Spleen (tissue), 11 donors: ENCODE data around the gene PSRC1. TPM values are rescaled to one million over a fixed set of nuclear protein-coding genes. Genes with fewer than 3 reads are reported as not detected.

Experiments
- DNase-seq: peaks from one replicate; pipeline ENCODE4 v3.0.0-alpha.2; 2020
- H3K27ac ChIP-seq, 8 donors: fragments of 200-600 bp; sonication (generic) in 7 of 8; 1 replicate in 4 of 8; 2 replicates in 4 of 8; pipeline versions ENCODE4 v1.5.0 to v1.8.0; 2016 to 2021; ENCODE audit warnings: inconsistent platforms in 4 of 8, mild to moderate bottlenecking in 4 of 8, moderate library complexity in 1 of 8
- H3K27me3 ChIP-seq, 7 donors: fragments of 200-600 bp; sonication (generic) in 6 of 7; replicated peaks in 1 of 7; 1 replicate in 4 of 7; 2 replicates in 3 of 7; pipeline versions ENCODE4 v1.5.0 to v1.8.0; 2016 to 2021; ENCODE audit warnings: inconsistent platforms in 3 of 7, mild to moderate bottlenecking in 1 of 7
- H3K36me3 ChIP-seq, 6 donors: fragments of 200-600 bp; sonication (generic) in 5 of 6; 1 replicate in 4 of 6; 2 replicates in 2 of 6; pipeline versions ENCODE4 v1.5.0 to v1.8.0; 2016 to 2021; ENCODE audit warnings: inconsistent platforms in 2 of 6
- H3K4me1 ChIP-seq, 6 donors: fragments of 200-600 bp; sonication (generic) in 5 of 6; 1 replicate in 3 of 6; 2 replicates in 3 of 6; pipeline versions ENCODE4 v1.5.0 to v1.8.0; 2016 to 2021; ENCODE audit warnings: inconsistent platforms in 3 of 6
- H3K4me3 ChIP-seq, 8 donors: fragments of 200-600 bp; sonication (generic) in 7 of 8; 1 replicate in 4 of 8; 2 replicates in 4 of 8; pipeline versions ENCODE4 v1.5.0 to v1.8.0; 2016 to 2021; ENCODE audit warnings: inconsistent platforms in 4 of 8, mild to moderate bottlenecking in 4 of 8, moderate library complexity in 2 of 8
- H3K9me3 ChIP-seq, 8 donors: fragments of 200-600 bp; sonication (generic) in 7 of 8; 1 replicate in 4 of 8; 2 replicates in 4 of 8; pipeline versions ENCODE4 v1.5.0 to v1.8.0; 2016 to 2021; ENCODE audit warnings: inconsistent platforms in 4 of 8
- CTCF ChIP-seq, 11 experiments: fragments of 200-600 bp in 7 of 11; fragments of 450-650 bp in 4 of 11; sonication (generic) in 4 of 11; IDR thresholded peaks in 8 of 11; conservative IDR thresholded peaks in 3 of 11; 1 replicate in 7 of 11; 2 replicates in 4 of 11; pipeline versions ENCODE4 v1.4.0 to v1.8.0; 2016 to 2021; ENCODE audit warnings: antibody characterized with exemption in 11 of 11, inconsistent platforms in 4 of 11, mild to moderate bottlenecking in 1 of 11
- POLR2A ChIP-seq, 3 donors: fragments of 450-650 bp; IDR thresholded peaks; one replicate each; pipeline ENCODE4 v1.5.1; 2017; ENCODE audit warnings: antibody characterized with exemption in 3 of 3, mild to moderate bottlenecking in 1 of 3
- POLR2AphosphoS5 ChIP-seq, 3 donors: sonication (generic); formaldehyde crosslinking; IDR thresholded peaks; one replicate each; pipeline ENCODE4 v1.5.1; 2017; ENCODE audit warnings: antibody characterized with exemption in 3 of 3
- WGBS, 5 donors: extraction: QIAGEN DNeasy Blood & Tissue Kit in 3 of 5; methylation state at CpG; one replicate each; pipeline versions ENCODE4 v1.1.5 to v1.1.7; 2013 to 2018; 5-methylcytosine and 5-hydroxymethylcytosine counted together
- intact Hi-C: fragments of 100-400 bp; cut with DNase I; formaldehyde crosslinking; loops from one replicate; pipeline ENCODE4 v1.15.0; 2023; ENCODE audit warnings: low total_unique reads
- polyA plus RNA-seq, 3 donors: library from polyadenylated mRNA; stranded (reverse); fragments of 200-250 nt; gene quantifications; one replicate each; pipeline ENCODE4 v1.2.1, GENCODE V29; 2013
- total RNA-seq, 7 donors: library from RNA; depleted of rRNA in 3 of 7; stranded (reverse); fragments of >200 nt in 3 of 7; fragmentation: NEBNext Ultra II Directional in 4 of 7; extraction: Animal tissue kit (Norgen Biotek cat#: 25700) in 4 of 7; gene quantifications; one replicate each; pipeline versions ENCODE4 v1.1.0 to v1.2.1, GENCODE V29; 2016 to 2021
- donor health status: healthy with polysubstance abuse.
- donor health status: DM: no; HTN: no; CAD: no; lungs with moderate emphysema.
- donor health status: DM: no; HTN: no; CAD: no.
- donor health status: Bipolar disorder and iron deficiency.
- donor health status: healthy.
- donor health status: DM: no; HTN: no; CAD: no.
- donor health status: DM: yes; HTN: yes; CAD: no.

PSRC1 gene
- total and polyA plus RNA-seq, 10 donors, result 2.0 to 9.3 (median 3.5) TPM

- Histone ChIP-seq H3K4me3 (no peak overlapping the region), H3K27me3 (peaks cover 0 to 6% (median 0%) of the 10 kb centered on the region in 7 donors), H3K27ac (no peak overlapping the region), H3K9me3 (no peaks in the 10 kb centered on the region), H3K4me1 (peaks cover 0 to 10% (median 0%) of the 10 kb centered on the region in 6 donors), H3K36me3 (no peaks in the 10 kb centered on the region)
- intact Hi-C loops, result no loop called here
- peak; percentile 68 for DNase-seq
- 89 to 93% (median 92%) methylated on average over 14 to 33 of the region's 33 CpGs for WGBS, 5 donors
- TF ChIP-seq POLR2A (IDR thresholded peaks at IDR 0.05), result no peak
- no peak for TF ChIP-seq CTCF (IDR thresholded peaks at IDR 0.05 in 8 of 11, conservative IDR thresholded peaks at IDR 0.05 in 3 of 11)
- TF ChIP-seq POLR2AphosphoS5 (IDR thresholded peaks at IDR 0.05), result no peak
These were observed 13.5 kb downstream of the PSRC1 start for GRCh38 chr1:109269212-109269980.

DNA sequence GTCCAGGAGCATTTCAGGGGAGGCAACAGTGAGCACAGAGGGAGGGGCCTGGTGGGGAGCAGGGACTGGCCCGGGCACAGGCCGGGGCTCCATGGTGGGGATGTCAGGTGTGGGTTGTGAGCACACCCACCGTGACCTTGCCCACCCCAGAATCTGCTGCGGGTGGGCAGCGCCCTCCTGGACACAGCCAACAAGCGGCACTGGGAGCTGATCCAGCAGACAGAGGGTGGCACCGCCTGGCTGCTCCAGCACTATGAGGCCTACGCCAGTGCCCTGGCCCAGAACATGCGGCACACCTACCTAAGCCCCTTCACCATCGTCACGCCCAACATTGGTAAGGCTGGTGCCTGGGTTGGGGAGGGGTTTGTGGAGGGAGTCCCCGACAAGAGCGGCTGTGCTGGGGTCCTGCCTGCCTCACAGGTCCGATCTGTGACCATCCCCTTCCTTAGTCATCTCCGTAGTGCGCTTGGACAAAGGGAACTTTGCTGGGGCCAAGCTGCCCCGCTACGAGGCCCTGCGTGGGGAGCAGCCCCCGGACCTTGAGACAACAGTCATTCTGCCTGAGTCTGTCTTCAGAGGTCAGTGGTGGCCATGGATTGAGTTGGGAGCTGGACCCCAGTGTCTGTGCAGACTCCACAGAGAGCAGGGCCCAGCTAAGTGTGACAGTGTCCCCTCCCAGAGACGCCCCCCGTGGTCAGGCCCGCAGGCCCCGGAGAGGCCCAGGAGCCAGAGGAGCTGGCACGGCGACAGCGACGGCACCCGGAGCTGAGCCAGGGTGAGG lies 14.3 kb downstream of the PSRC1 start:
- no peaks in the 10 kb centered on the region for H3K9me3 ChIP-seq
- no peak overlapping the region for H3K27ac ChIP-seq
- H3K4me3 ChIP-seq, result no peak overlapping the region
- H3K4me1 ChIP-seq, result peaks cover 0 to 8% (median 3%) of the 10 kb centered on the region in 6 donors
- peak; percentile 69 for DNase-seq
- H3K36me3 ChIP-seq, result no peaks in the 10 kb centered on the region
- intact Hi-C loops, result no loop called here
- WGBS, 5 donors, result 90 to 96% (median 93%) methylated on average over 15 to 29 of the region's 29 CpGs
- TF ChIP-seq POLR2AphosphoS5 (IDR thresholded peaks at IDR 0.05), result no peak
- TF ChIP-seq CTCF (IDR thresholded peaks at IDR 0.05 in 8 of 11, conservative IDR thresholded peaks at IDR 0.05 in 3 of 11), result no peak
- TF ChIP-seq POLR2A (IDR thresholded peaks at IDR 0.05), result no peak
- H3K27me3 ChIP-seq, result peaks cover 0 to 4% (median 0%) of the 10 kb centered on the region in 7 donors

DNA sequence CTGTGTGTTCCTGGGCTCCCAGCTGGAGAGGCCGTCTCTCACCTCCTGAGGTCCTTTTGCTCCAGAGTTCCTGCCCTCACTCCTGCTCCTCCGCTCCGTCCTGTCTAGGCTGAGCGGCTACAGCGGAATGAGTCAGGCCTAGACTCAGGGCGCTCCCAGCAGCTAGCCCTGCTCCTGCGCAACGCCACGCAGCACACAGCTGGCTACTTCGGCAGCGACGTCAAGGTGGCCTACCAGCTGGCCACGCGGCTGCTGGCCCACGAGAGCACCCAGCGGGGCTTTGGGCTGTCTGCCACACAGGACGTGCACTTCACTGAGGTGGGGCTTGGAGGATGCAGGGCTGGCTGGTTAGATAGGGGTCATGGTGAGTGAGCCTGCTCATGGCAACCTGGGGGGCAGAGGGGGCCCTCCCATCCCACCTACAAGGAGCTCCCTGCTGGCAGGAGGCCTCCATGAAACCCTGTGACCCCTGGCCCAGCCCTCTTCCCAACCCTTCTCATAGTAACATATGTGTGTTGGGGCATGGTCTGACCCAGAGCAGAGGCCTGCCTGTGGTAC lies 15.1 kb downstream of the PSRC1 start:
- peak; percentile 69 for DNase-seq
- intact Hi-C loops, result no loop called here
- Histone ChIP-seq H3K27ac (no peak overlapping the region), H3K4me1 (peaks cover 0 to 11% (median 7%) of the 10 kb centered on the region in 6 donors), H3K4me3 (no peak overlapping the region), H3K9me3 (no peaks in the 10 kb centered on the region), H3K36me3 (no peaks in the 10 kb centered on the region), H3K27me3 (peaks cover 0 to 8% (median 0%) of the 10 kb centered on the region in 7 donors)
- 88 to 95% (median 89%) methylated on average over 10 to 17 of the region's 17 CpGs for WGBS, 5 donors
- TF ChIP-seq CTCF (IDR thresholded peaks at IDR 0.05 in 8 of 11, conservative IDR thresholded peaks at IDR 0.05 in 3 of 11) (no peak), POLR2A (IDR thresholded peaks at IDR 0.05) (no peak), POLR2AphosphoS5 (IDR thresholded peaks at IDR 0.05) (no peak)
